Neutrophil (primary cell): Measurements from ENCODE around the gene TUT7.
"Not testable (repeated sequence)": the region's sequence is repeated elsewhere in the genome, so short reads cannot be mapped to it uniquely, and the experiment has no call there.

Source experiments
- H3K27ac ChIP-seq: fragments of 200-600 bp; sonication (generic); 2 replicates; pipeline ENCODE4 v1.5.1; 2016; ENCODE audit warnings: mild to moderate bottlenecking, moderate library complexity
- H3K27me3 ChIP-seq: fragments of 200-600 bp; sonication (generic); 2 replicates; pipeline ENCODE4 v1.6.0; 2016; ENCODE audit warnings: mild to moderate bottlenecking
- H3K36me3 ChIP-seq: fragments of 200-600 bp; sonication (generic); 2 replicates; pipeline ENCODE4 v1.5.1; 2017
- H3K4me1 ChIP-seq, 2 experiments: fragments of 200-600 bp in 1 of 2; sonication (generic) in 1 of 2; 1 replicate in 1 of 2; 2 replicates in 1 of 2; pipeline versions ENCODE4 v1.5.1 to v1.6.1; 2013 to 2016; ENCODE audit warnings: low read depth in 1 of 2, low read length in 1 of 2, mild to moderate bottlenecking in 1 of 2, moderate library complexity in 1 of 2; ENCODE audit not compliant: control insufficient read depth in 1 of 2, insufficient read depth in 1 of 2
- H3K4me3 ChIP-seq, 2 experiments: fragments of 200-600 bp in 1 of 2; sonication (generic) in 1 of 2; 1 replicate in 1 of 2; 2 replicates in 1 of 2; pipeline ENCODE4 v1.5.1; 2013 to 2016; ENCODE audit warnings: low read depth in 1 of 2, low read length in 1 of 2, mild to moderate bottlenecking in 1 of 2, moderate library complexity in 1 of 2
- H3K9me3 ChIP-seq: fragments of 200-600 bp; sonication (generic); 2 replicates; pipeline ENCODE4 v1.5.1; 2016
- TF ChIP-seq, protein P1 (sequence below): fragments of 200-600 bp; sonication (generic); IDR thresholded peaks from 2 replicates; pipeline ENCODE4 v1.5.1; 2016; ENCODE audit warnings: antibody characterized with exemption

Gene TUT7

GRCh38 chr9:86300701-86301100 lies 53.5 kb downstream of the TUT7 start:
- Histone ChIP-seq H3K9me3 (no peaks in the 10 kb centered on the region), H3K4me3 (no peak overlapping the region), H3K4me1 (no peaks in the 10 kb centered on the region), H3K27ac (no peak overlapping the region), H3K36me3 (peaks cover 100% of the 10 kb centered on the region), H3K27me3 (no peaks in the 10 kb centered on the region)
- TF ChIP-seq, protein P1, sequence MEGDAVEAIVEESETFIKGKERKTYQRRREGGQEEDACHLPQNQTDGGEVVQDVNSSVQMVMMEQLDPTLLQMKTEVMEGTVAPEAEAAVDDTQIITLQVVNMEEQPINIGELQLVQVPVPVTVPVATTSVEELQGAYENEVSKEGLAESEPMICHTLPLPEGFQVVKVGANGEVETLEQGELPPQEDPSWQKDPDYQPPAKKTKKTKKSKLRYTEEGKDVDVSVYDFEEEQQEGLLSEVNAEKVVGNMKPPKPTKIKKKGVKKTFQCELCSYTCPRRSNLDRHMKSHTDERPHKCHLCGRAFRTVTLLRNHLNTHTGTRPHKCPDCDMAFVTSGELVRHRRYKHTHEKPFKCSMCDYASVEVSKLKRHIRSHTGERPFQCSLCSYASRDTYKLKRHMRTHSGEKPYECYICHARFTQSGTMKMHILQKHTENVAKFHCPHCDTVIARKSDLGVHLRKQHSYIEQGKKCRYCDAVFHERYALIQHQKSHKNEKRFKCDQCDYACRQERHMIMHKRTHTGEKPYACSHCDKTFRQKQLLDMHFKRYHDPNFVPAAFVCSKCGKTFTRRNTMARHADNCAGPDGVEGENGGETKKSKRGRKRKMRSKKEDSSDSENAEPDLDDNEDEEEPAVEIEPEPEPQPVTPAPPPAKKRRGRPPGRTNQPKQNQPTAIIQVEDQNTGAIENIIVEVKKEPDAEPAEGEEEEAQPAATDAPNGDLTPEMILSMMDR: no peak

GRCh38 chr9:86298873-86299272 lies 55.3 kb downstream of the TUT7 start:
- no peak overlapping the region for H3K4me3 ChIP-seq
- TF ChIP-seq, protein P1: no peak
- H3K4me1 ChIP-seq: no peaks in the 10 kb centered on the region
- H3K27me3 ChIP-seq: no peaks in the 10 kb centered on the region
- peaks cover 94% of the 10 kb centered on the region for H3K36me3 ChIP-seq
- no peaks in the 10 kb centered on the region for H3K9me3 ChIP-seq
- peak overlapping the region; percentile 4 for H3K27ac ChIP-seq

GRCh38 chr9:86290341-86290740 lies 63.9 kb downstream of the TUT7 start:
- H3K4me3 ChIP-seq, H3K9me3 ChIP-seq, H3K27ac ChIP-seq, H3K27me3 ChIP-seq: not testable (repeated sequence)
- Histone ChIP-seq H3K36me3 (peaks cover 80% of the 10 kb centered on the region), H3K4me1 (peaks cover 6 to 11% of the 10 kb centered on the region in 2 experiments)

- no peak overlapping the region for H3K4me3 ChIP-seq
- no peaks in the 10 kb centered on the region for H3K27me3 ChIP-seq
- TF ChIP-seq, protein P1: no peak
- no peak overlapping the region for H3K27ac ChIP-seq
- peaks cover 23 to 28% of the 10 kb centered on the region in 2 experiments for H3K4me1 ChIP-seq
- H3K9me3 ChIP-seq: no peaks in the 10 kb centered on the region
- H3K36me3 ChIP-seq: peaks cover 69% of the 10 kb centered on the region
Observed at GRCh38 chr9:86288499-86289198, 65.6 kb downstream of the TUT7 start.

GRCh38 chr9:86287013-86287412 lies 67.2 kb downstream of the TUT7 start:
- Histone ChIP-seq H3K9me3 (no peaks in the 10 kb centered on the region), H3K36me3 (peaks cover 55% of the 10 kb centered on the region), H3K4me1 (peaks cover 32 to 37% of the 10 kb centered on the region in 2 experiments), H3K4me3 (no peak overlapping the region), H3K27ac (peak overlapping the region; percentile 93), H3K27me3 (no peaks in the 10 kb centered on the region)
- TF ChIP-seq, protein P1: no peak

- TF ChIP-seq, protein P1: no peak
Observed at GRCh38 chr9:86286278-86286677, 67.9 kb downstream of the TUT7 start.

More at GRCh38 chr9:86286278-86286677, 67.9 kb downstream of the TUT7 start:
- peaks cover 37 to 43% of the 10 kb centered on the region in 2 experiments for H3K4me1 ChIP-seq
- H3K27me3 ChIP-seq: no peaks in the 10 kb centered on the region
- no peak overlapping the region for H3K4me3 ChIP-seq
- H3K36me3 ChIP-seq: peaks cover 53% of the 10 kb centered on the region
- no peaks in the 10 kb centered on the region for H3K9me3 ChIP-seq
- H3K27ac ChIP-seq: peak overlapping the region; percentile 93
